GM23338 (cell line): ENCODE data around the gene LIX1L.

ENCODE experiments used
- CREB1 ChIP-seq: fragments of 250-450 bp; sonication (Bioruptor Pico); IDR thresholded peaks from 2 replicates; pipeline ENCODE4 v1.5.0; 2020; ENCODE audit warnings: low read depth, mild to moderate bottlenecking, moderate library complexity
- CTCF ChIP-seq, 2 experiments: fragments of 200-600 bp in 1 of 2; sonication (generic) in 1 of 2; conservative IDR thresholded peaks; 2 replicates each; pipeline versions ENCODE4 v1.5.1 to v1.6.1; 2016 to 2017; ENCODE audit warnings: antibody characterized with exemption in 2 of 2, low read depth in 2 of 2, mild to moderate bottlenecking in 2 of 2, moderate library complexity in 1 of 2
- EZH2phosphoT487 ChIP-seq: fragments of 200-600 bp; sonication (generic); IDR thresholded peaks from one replicate; pipeline ENCODE4 v1.8.1; 2018; ENCODE audit warnings: antibody characterized with exemption; ENCODE audit not compliant: unreplicated experiment
- JUNB ChIP-seq: IDR thresholded peaks from one replicate; pipeline ENCODE4 v1.6.1; 2016; ENCODE audit warnings: antibody characterized with exemption; ENCODE audit not compliant: unreplicated experiment
- NANOG ChIP-seq: IDR thresholded peaks from 2 replicates; pipeline ENCODE4 v1.6.1; 2016; ENCODE audit warnings: antibody characterized with exemption, borderline replicate concordance
- POLR2AphosphoS5 ChIP-seq: IDR thresholded peaks from 2 replicates; pipeline ENCODE4 v1.6.1; 2016; ENCODE audit warnings: antibody characterized with exemption, low read depth
- REST ChIP-seq: IDR thresholded peaks from one replicate; pipeline ENCODE4 v1.6.1; 2018; ENCODE audit warnings: antibody characterized with exemption; ENCODE audit not compliant: unreplicated experiment
- ZNF114 ChIP-seq: fragments of 250-450 bp; sonication (Bioruptor Pico); IDR thresholded peaks from 2 replicates; pipeline ENCODE4 v1.5.0; 2020; ENCODE audit warnings: mild to moderate bottlenecking, moderate library complexity

GRCh38 chr1:145918144-145918991, 39.4 kb downstream of the LIX1L start, which contains the start of gene PEX11B:
- no peak for TF ChIP-seq CTCF (conservative IDR thresholded peaks at IDR 0.05; ENCODE audit: low read depth in 2 of 2)
- TF ChIP-seq NANOG, result no peak
- no peak; the same call in 1 of the 2 replicates for TF ChIP-seq POLR2AphosphoS5
- TF ChIP-seq REST, result no peak
- no peak for TF ChIP-seq ZNF114
- no peak for TF ChIP-seq EZH2phosphoT487
- TF ChIP-seq JUNB, result no peak
- peak; percentile 55; the same call in 1 of the 2 replicates for TF ChIP-seq CREB1 (CRISPR knock-in tag)
